CD4-positive, alpha-beta T cell treated with Interleukin-10 for 1 hour (primary cell): ENCODE results near the gene ADAMTS3.

Experiments used
- DNase-seq: peaks from one replicate; pipeline ENCODE4 v3.0.0-alpha.2; 2020

ADAMTS3 gene

GRCh38 chr4:72330381-72330780, 238.6 kb downstream of the ADAMTS3 start:
- DNase-seq: no peak

- DNase-seq: peak; percentile 12
Measured at GRCh38 chr4:72326692-72327632, 242.1 kb downstream of the ADAMTS3 start.

- DNase-seq: no peak
Measured at GRCh38 chr4:72325215-72325614, 243.8 kb downstream of the ADAMTS3 start.

GRCh38 chr4:72323227-72323626, 245.8 kb downstream of the ADAMTS3 start:
- no peak for DNase-seq

GRCh38 chr4:72320223-72320948, 248.6 kb downstream of the ADAMTS3 start:
- DNase-seq: no peak

- DNase-seq: no peak
Measured at GRCh38 chr4:72319601-72320021, 249.4 kb downstream of the ADAMTS3 start.

- DNase-seq: no peak
Measured at GRCh38 chr4:72318421-72319170, 250.4 kb downstream of the ADAMTS3 start.

- no peak for DNase-seq
Measured at GRCh38 chr4:72314869-72315268, 254.2 kb downstream of the ADAMTS3 start.

GRCh38 chr4:72313121-72313520, 255.9 kb downstream of the ADAMTS3 start:
- no peak for DNase-seq

- no peak for DNase-seq
Measured at GRCh38 chr4:72312032-72312650, 256.9 kb downstream of the ADAMTS3 start.

- DNase-seq: no peak
Measured at GRCh38 chr4:72311291-72311690, 257.7 kb downstream of the ADAMTS3 start.

- no peak for DNase-seq
Measured at GRCh38 chr4:72305620-72306019, 263.4 kb downstream of the ADAMTS3 start.

GRCh38 chr4:72305080-72305479, 263.9 kb downstream of the ADAMTS3 start:
- no peak for DNase-seq

- DNase-seq: peak; percentile 53
Measured at GRCh38 chr4:72302981-72303704, 265.9 kb downstream of the ADAMTS3 start.

- DNase-seq: no peak
Measured at GRCh38 chr4:72301759-72302158, 267.3 kb downstream of the ADAMTS3 start.

GRCh38 chr4:72300126-72300525, 268.9 kb downstream of the ADAMTS3 start:
- DNase-seq: no peak

GRCh38 chr4:72295966-72296557, 273.0 kb downstream of the ADAMTS3 start:
- peak; percentile 8 for DNase-seq

- DNase-seq: no peak
Measured at GRCh38 chr4:72290737-72291136, 278.3 kb downstream of the ADAMTS3 start.

GRCh38 chr4:72286910-72287309, 282.1 kb downstream of the ADAMTS3 start:
- no peak for DNase-seq

GRCh38 chr4:72286185-72286584, 282.8 kb downstream of the ADAMTS3 start:
- no peak for DNase-seq

GRCh38 chr4:72283357-72283756, 285.7 kb downstream of the ADAMTS3 start:
- no peak for DNase-seq

- no peak for DNase-seq
Measured at GRCh38 chr4:72280252-72280651, 288.8 kb downstream of the ADAMTS3 start.
